IPS-18c (cell line): ENCODE results near the gene TADA1.
A peak's percentile ranks its signal among the peaks of the same experiment; 100 is the strongest.

Experiments
- H3K4me3 ChIP-seq: 2 replicates; pipeline ENCODE4 v1.7.0; 2013; ENCODE audit warnings: low read depth, mild to moderate bottlenecking, low read length, moderate library complexity; ENCODE audit not compliant: insufficient read depth
- H3K9me3 ChIP-seq: one replicate; pipeline ENCODE4 v1.6.1; 2013; ENCODE audit warnings: mild to moderate bottlenecking, low read length, moderate library complexity; ENCODE audit not compliant: control insufficient read depth, insufficient read depth

TADA1 gene

GRCh38 chr1:166875734-166876539, at the start of gene TADA1:
TADA1 (minus strand) TSS chr1:166876264; CDS start chr1:166876233, 31 bp downstream.
- peak within 1 kb of the TSS; percentile 93 for H3K4me3 ChIP-seq
- H3K9me3 ChIP-seq = no peaks in the 10 kb centered on the region

- Histone ChIP-seq H3K4me3 (no peak overlapping the region), H3K9me3 (peaks cover 4% of the 10 kb centered on the region)
Measured at GRCh38 chr1:166924823-166925541, 48.9 kb upstream of the TADA1 start.

GRCh38 chr1:166920561-166921475, 44.8 kb upstream of the TADA1 start:
- Histone ChIP-seq H3K4me3 (peak overlapping the region; percentile 57), H3K9me3 (peaks cover 4% of the 10 kb centered on the region)

- H3K4me3 ChIP-seq = no peak overlapping the region
- H3K9me3 ChIP-seq = peaks cover 4% of the 10 kb centered on the region
Measured at GRCh38 chr1:166918956-166919316, 42.9 kb upstream of the TADA1 start.

GRCh38 chr1:166918088-166918955, 42.3 kb upstream of the TADA1 start:
- peaks cover 4% of the 10 kb centered on the region for H3K9me3 ChIP-seq
- H3K4me3 ChIP-seq = no peak overlapping the region

GRCh38 chr1:166915941-166916340, 39.9 kb upstream of the TADA1 start:
- no peak overlapping the region for H3K4me3 ChIP-seq
- H3K9me3 ChIP-seq = peaks cover 6% of the 10 kb centered on the region

GRCh38 chr1:166915042-166915441, 39.0 kb upstream of the TADA1 start:
- Histone ChIP-seq H3K9me3 (peaks cover 3% of the 10 kb centered on the region), H3K4me3 (no peak overlapping the region)

GRCh38 chr1:166914111-166914510, 38.0 kb upstream of the TADA1 start:
- H3K9me3 ChIP-seq = peaks cover 2% of the 10 kb centered on the region
- H3K4me3 ChIP-seq = no peak overlapping the region

GRCh38 chr1:166911624-166912023, 35.6 kb upstream of the TADA1 start:
- no peak overlapping the region for H3K4me3 ChIP-seq
- peaks cover 2% of the 10 kb centered on the region for H3K9me3 ChIP-seq

GRCh38 chr1:166910396-166910994, 34.4 kb upstream of the TADA1 start:
- H3K9me3 ChIP-seq = peaks cover 2% of the 10 kb centered on the region

GRCh38 chr1:166908942-166909341, 32.9 kb upstream of the TADA1 start:
- no peak overlapping the region for H3K4me3 ChIP-seq
- peaks cover 2% of the 10 kb centered on the region for H3K9me3 ChIP-seq

More at GRCh38 chr1:166910396-166910994, 34.4 kb upstream of the TADA1 start:
- no peak overlapping the region for H3K4me3 ChIP-seq

GRCh38 chr1:166907763-166908162, 31.7 kb upstream of the TADA1 start:
- Histone ChIP-seq H3K4me3 (no peak overlapping the region), H3K9me3 (no peaks in the 10 kb centered on the region)

GRCh38 chr1:166907051-166907450, 31.0 kb upstream of the TADA1 start:
- Histone ChIP-seq H3K4me3 (no peak overlapping the region), H3K9me3 (no peaks in the 10 kb centered on the region)

GRCh38 chr1:166906647-166907046, 30.6 kb upstream of the TADA1 start:
- H3K9me3 ChIP-seq = no peaks in the 10 kb centered on the region
- H3K4me3 ChIP-seq = no peak overlapping the region

GRCh38 chr1:166905900-166906299, 29.8 kb upstream of the TADA1 start:
- Histone ChIP-seq H3K9me3 (no peaks in the 10 kb centered on the region), H3K4me3 (no peak overlapping the region)

- Histone ChIP-seq H3K4me3 (no peak overlapping the region), H3K9me3 (no peaks in the 10 kb centered on the region)
Measured at GRCh38 chr1:166905136-166905535, 29.1 kb upstream of the TADA1 start.
